HG03108 (cell line): ENCODE data around the gene IL18RAP.

Experiments
- ATAC-seq: cut with Tn5 transposase; IDR thresholded peaks from one replicate; pipeline ENCODE4 v1.9.1; 2021; ENCODE audit warnings: moderate library complexity; ENCODE audit not compliant: unreplicated experiment

IL18RAP gene

GRCh38 chr2:102492006-102492405 is 69.0 kb downstream of the IL18RAP start:
- no peak for ATAC-seq

GRCh38 chr2:102494570-102494969 is 71.6 kb downstream of the IL18RAP start:
- ATAC-seq: no peak

- ATAC-seq: no peak
Measured at GRCh38 chr2:102498414-102498813, 75.5 kb downstream of the IL18RAP start.

GRCh38 chr2:102499558-102499957 is 76.6 kb downstream of the IL18RAP start:
- ATAC-seq: no peak
